NOMO-1 treated with dmso at 0.1 percent for 144 hours (cell line): ENCODE data around the gene CNIH1.
"Not testable (repeated sequence)": the region's sequence is repeated elsewhere in the genome, so short reads cannot be mapped to it uniquely, and the experiment has no call there.

ENCODE experiments used
- DNase-seq: peaks from one replicate; lab custom pipeline; 2025; ENCODE audit not compliant: unreplicated experiment; lab: John Stamatoyannopoulos, UW

Gene CNIH1

DNA sequence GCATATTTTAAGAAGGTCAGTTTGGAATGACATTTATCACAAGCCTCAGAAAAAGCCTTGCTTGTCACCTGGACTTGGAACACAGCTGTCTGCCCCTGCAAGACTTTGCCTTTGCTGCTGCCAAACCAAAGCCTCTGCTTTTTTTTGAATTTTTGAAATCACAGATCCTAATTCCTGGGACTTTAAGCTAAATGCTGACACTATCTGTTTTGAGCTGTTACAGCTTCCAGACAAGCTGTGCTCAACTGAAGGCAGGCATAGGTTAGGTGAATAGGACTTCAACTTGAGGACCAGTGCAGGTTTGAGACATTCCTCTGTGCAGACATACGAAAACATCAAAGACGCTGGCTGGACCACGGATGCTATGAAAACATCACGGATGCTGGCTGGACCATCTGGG lies 55.6 kb downstream of the CNIH1 start:
- DNase-seq: no peak

DNA sequence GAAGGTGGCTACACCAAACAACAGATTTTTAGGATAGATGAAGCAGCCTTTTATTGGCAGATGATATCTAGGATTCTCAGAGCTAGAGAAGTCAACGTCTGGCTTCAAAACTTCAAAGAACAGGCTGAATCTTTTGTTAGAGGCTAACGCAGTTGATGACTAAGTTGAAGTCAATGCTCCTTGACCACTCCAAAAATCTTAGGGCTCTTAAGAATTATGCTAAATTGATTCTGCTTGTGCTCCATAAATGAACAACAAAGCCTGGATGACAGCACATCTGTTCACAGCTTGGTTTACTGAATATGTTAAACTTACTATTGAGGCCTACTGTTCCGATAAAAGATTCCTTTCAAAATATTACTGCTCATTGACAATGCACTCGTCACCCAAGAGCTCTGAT lies 57.3 kb downstream of the CNIH1 start:
- DNase-seq: no peak

DNA sequence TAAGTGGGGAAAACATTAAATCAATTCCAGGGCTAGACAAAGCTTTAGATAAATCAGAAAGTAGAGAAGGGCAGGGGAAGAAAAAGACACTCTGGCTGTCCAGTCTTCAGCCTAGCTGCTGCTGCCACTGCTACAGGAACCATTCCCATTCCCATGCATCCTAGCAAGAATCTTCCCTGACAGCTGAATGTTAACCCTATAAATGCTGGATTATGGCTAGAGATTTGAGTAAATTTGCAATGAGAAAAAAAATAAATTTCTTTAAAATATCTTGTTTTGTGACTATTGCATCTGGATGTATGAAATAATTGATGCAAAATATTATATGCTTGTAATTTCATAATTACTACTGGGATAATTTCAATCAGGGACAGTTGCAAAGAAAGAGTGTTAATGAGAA lies 59.4 kb downstream of the CNIH1 start:
- no peak for DNase-seq

DNA sequence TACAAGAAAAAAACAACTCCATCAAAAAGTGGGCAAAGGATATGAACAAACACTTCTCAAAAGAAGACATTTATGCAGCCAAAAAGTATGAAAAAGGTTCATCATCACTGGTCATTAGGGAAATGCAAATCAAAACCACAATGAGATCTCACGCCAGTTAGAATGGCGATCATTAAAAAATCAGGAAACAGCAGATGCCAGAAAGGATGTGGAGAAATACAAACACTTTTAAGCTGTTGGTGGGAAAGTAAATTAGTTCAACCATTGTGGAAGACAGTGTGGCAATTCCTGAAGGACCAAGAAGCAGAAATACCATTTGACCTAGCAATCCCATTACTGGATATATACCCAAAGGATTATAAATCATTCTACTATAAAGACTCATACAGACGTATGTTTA lies 60.6 kb downstream of the CNIH1 start:
- not testable (repeated sequence) for DNase-seq

DNA sequence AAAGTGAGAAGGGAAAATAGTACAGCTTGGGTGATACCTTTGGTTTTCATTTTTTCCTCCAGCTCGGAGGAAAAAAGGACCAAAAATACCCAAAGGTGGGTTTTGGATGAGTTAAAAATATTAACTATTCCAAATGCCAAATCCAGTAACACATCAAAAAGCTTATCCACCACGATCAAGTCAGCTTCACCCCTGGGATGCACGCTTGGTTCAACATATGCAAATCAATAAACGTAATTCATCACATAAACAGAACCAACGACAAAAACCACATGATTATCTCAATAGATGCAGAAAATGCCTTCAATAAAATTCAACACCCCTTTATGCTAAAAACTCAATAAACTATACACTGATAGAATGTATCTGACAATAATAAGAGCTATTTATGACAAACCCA lies 62.3 kb downstream of the CNIH1 start:
- not testable (repeated sequence) for DNase-seq

DNA sequence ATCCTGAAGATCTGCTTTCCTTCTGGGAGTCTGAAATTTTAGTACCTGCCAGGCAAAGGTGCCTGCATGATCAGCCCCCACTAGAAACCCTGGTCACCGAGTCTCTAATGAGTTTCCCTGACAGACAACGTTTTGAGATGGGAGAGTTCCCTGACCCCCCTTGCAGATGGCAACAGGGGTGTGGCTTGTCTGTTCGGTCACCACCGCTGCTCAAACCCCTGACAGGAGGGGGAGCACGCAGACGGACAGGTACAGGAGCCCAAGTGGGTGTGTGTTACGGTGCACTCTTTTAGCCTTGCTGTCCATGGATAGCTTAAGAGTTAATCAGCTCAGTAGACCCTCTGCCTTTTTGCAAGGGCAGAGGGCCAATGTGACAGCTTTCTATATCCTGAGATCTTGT lies 63.7 kb downstream of the CNIH1 start:
- no peak for DNase-seq

DNA sequence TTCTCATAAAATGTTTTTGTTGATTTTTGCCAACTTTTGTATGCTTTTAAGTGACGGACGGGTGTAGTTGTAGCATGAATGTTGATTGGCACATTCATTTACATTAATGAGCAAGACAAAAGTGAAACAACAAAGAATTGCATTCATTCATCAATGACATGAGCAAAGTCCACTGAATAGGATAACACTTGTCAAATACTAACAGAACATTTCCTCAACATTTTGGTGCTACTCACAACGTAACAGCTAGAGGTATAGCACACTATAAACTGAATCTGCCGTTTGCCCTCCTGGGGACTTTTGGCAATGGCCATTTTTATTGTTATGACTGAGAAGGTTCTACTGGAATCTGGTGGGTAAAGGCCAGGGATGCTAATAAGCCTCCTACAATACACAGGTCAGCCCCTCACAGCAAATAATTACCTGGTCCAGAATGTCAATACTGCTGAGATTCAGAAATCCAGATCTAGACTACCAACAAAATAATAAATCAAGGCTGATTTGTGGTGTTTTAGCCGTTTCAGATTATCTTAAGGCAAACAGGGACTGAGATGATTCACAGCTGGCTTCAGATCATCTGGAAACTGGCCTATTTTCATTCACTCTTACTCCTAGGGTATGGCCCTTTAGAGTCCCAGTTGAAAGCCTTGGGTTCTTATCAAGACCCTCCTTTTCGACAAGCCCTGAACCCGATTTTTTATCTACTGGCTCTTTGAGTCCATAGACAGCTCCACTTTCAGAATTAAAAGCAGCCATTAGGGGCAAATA lies 66.9 kb downstream of the CNIH1 start:
- no peak for DNase-seq
